A204.1 (cell line): ENCODE results near the gene ANAPC10.
"Not testable (repeated sequence)": the region's sequence is repeated elsewhere in the genome, so short reads cannot be mapped to it uniquely, and the experiment has no call there.

ENCODE experiments used
- FAIRE-seq: peaks from 2 replicates; lab custom pipeline; 2012; peaks lifted over from hg19 to GRCh38; lab: Jason Lieb, UNC

ANAPC10 gene

DNA sequence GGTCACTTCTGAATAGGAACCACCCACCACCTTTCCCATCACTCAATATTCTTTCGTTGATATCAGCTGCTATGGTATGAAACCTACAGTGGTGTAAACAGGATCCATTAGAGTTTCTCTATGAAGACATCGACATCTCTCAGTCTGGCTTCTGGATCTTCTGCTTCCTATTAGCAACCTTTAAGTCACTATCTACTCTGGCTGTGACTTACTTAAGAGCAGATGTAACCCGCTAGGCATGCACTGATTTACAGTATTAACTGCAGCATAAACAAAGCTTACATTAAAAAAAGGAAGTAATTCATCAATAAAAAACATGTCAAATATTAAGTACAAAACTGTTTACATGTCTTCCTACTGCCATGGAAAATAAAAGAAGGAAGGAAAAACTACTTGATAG, 96.4 kb downstream of the ANAPC10 start:
- no peak for FAIRE-seq

DNA sequence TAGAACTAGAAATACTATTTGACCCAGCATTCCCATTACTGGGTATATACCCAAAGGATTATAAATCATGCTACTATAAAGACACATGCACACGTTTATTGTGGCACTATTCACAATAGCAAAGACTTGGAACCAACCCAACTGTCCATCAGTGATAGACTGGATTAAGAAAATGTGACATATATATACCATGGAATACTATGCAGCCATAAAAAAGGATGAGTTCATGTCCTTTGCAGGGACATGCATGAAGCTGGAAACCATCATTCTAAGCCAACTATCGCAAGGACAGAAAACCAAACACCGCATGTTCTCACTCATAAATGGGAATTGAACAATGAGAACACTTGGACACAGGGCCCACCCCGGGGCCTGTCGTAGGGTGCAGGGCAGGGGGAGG, 97.3 kb downstream of the ANAPC10 start:
- not testable (repeated sequence) for FAIRE-seq

DNA sequence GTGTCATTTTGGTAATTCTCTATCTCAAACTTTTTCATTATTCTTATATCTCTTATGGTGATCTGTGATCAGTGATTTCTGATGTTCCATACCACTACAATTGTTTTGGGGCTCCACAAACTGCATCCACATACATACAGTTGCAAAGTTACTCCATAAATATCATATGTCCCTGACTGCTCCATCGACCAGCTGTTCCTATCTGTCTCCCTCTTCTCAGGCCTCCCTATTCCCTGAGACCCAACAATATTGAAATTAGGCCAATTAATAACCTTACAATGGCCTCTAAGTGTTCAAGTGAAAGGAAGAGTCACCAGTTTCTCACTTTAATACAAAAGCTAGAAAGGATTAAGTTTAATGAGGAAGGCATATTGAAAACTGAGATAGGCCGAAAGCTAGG, 108.7 kb downstream of the ANAPC10 start:
- FAIRE-seq, result no peak

DNA sequence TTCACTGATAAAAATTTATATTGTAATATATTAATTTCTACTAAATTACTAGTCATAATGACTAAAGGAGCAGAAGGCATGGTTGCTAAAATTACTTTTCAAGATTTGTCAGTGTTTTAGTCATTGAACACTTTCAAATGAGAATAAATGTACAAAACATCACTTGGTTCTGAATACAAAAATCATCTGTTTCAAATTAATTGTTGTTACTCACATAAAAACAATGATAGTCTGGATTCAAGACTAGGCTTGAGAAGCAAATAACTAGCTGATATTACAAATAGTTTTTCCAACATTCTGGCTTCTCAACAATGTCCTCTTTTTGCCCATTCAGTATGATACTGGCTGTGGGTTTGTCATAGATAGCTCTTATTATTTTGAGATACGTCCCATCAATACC, 112.5 kb downstream of the ANAPC10 start:
- no peak for FAIRE-seq

- FAIRE-seq, result no peak
Measured at GRCh38 chr4:144985014-144985413, 113.0 kb downstream of the ANAPC10 start.

DNA sequence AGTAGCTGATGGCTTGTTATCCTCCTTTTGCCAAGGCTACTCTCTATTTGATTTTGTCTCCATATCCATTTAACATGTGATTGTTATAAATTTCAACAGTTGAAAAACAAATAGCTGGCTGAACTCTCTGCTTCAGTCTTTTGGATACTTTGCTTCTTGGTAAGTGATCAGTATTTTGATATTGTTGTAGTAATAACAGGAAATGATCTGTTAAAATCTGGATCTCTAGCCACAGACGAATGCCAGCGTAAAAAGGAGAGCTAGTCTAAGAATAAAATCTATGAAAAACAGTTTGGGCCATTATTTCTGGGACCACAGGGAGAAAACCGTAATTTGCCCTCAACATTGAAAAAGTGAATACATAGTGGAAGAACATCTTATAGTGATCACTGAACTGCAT, 113.8 kb downstream of the ANAPC10 start:
- no peak for FAIRE-seq

DNA sequence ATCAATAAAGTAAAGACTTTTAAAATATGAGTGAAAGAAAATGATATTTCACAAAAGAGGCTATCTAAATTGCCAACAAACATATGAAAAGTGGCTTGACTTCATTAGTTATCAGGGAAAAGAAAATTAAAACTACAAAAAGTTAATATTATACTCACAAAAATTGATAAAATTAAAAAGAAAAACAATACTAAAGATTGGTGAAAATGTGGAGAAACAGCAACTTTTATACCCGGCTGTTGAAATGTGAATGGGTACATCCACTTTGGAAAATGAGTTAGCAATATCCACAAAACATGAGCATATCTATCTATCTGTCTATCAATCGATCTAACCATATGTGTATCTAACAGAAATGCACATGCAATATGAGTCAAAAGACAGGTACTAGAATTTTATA, 122.3 kb downstream of the ANAPC10 start:
- no peak for FAIRE-seq

- FAIRE-seq, result no peak
Measured at GRCh38 chr4:144970597-144970996, 127.4 kb downstream of the ANAPC10 start.

DNA sequence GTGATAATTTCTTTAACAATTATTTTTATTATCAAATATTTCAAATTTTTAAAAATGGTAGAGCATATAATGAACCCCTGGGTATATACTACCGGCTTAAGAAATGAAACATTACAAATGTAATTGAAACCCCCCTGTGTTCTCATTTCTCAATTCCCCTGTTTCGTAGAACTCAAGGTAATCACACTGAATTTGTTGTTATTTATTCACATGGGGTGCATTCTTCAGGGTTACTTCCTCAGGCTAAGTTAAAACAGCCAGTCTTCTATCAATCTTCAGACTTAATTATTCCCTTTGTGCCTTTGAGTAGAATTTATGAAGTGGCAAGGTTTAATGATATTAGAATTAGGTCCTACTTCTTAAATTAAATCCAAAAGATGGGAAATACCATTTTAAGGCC, 128.2 kb downstream of the ANAPC10 start:
- FAIRE-seq, result no peak

- no peak for FAIRE-seq
Measured at GRCh38 chr4:144968606-144969005, 129.4 kb downstream of the ANAPC10 start.

DNA sequence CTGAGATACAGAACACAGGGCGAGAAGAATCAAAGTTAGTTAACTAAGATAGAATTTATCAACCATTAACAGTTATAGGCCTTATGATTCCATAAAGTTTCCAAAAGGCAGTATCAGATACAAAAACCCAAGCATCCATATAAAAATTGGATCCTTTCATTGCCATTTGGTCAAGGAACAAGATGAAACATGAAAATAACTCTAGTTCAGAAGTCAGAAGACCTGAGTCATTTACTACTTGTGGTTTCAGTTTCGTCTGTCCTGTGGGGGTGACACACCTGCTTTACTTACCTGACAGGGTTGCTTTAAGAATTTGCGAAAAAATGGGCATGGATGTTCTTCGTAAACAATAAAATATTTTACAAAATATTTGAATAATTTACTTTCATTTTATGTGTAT, 130.8 kb downstream of the ANAPC10 start:
- FAIRE-seq, result no peak

DNA sequence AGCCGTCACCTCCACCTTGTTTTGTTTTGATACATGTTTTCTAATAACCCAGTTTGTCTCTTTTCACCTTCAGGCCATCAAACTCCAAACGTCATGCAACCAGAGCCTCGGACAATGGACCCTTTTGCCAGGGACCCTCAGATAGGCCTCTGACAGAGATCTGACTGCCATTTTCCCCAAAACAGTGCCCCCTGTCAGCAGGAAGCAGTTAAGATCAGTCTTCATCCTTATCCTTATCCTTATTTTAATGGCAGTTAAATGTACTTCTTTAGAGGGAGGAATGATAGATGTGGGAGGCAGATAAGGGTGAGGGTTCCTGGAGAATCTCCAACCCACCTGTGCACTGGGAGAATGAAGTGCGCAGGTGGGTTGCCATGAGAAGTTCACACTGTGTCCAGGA, 135.7 kb downstream of the ANAPC10 start:
- no peak for FAIRE-seq

- FAIRE-seq, result no peak
Measured at GRCh38 chr4:144955104-144955503, 142.9 kb downstream of the ANAPC10 start.

DNA sequence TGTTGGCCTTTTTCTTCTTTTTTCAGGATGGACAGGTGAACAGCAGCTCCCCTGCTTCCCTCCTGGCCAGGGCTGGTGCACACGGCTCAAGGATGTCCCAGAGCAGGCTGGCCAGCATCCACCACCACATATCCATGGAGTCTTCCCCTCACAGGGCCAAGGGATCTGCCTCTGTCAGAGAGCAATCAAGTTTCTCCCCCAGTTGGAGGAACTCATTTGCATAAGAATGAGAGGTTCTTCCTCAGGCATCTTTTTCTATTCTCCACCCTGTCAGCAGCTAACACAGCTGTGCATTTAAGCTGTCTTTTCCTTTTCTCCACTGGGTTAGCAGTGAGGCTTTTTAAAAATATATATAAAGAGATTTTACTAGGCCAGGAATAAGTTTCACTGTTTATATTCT, 143.8 kb downstream of the ANAPC10 start:
- no peak for FAIRE-seq

DNA sequence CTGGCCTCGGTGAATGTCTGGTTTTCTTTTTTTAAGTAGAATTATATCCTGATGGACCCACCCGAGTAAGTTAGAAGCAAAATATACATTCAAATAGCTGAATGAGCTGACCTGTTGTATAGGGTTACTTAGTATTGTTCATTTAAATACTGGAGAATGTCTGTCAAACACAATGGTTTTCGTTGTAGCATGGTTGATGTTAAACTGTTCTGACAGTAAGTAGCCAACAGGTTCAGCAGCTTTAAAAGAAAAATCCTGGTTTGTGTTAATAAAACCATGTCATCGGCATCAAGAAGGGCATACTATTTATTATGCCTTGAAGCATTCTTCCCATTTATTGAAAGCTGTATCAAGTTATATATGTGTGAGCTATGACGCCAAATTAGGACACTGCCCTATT, 149.6 kb downstream of the ANAPC10 start:
- no peak for FAIRE-seq

- no peak for FAIRE-seq
Measured at GRCh38 chr4:144948009-144948408, 150.0 kb downstream of the ANAPC10 start.
